RWPE1 (cell line): Measurements from ENCODE around the gene GJC2.
"Not testable (repeated sequence)": the region's sequence is repeated elsewhere in the genome, so short reads cannot be mapped to it uniquely, and the experiment has no call there.

ENCODE experiments used
- CTCF ChIA-PET: fragments of 350-600 bp; sonication (Branson Sonifier 250); formaldehyde crosslinking; extraction: SDS; loops from one replicate; lab custom pipeline; 2021; lab: Yijun Ruan, JAX
- POLR2A ChIA-PET: fragments of 400-600 bp; formaldehyde crosslinking; extraction: SDS; loops from one replicate; lab custom pipeline; 2020; ENCODE audit warnings: antibody characterized with exemption; ENCODE audit not compliant: low non-redundant PET; lab: Yijun Ruan, JAX
- DNase-seq: peaks from one replicate; pipeline ENCODE4 v3.0.0; 2012; ENCODE audit warnings: low spot score
- H3K27ac ChIP-seq: fragments of 450-650 bp; 2 replicates; pipeline ENCODE4 v1.5.1; 2017
- TF ChIP-seq, protein P1 (sequence below): fragments of 450-650 bp; conservative IDR thresholded peaks from 2 replicates; pipeline ENCODE4 v1.5.1; 2017; ENCODE audit warnings: low read depth, mild to moderate bottlenecking

Gene GJC2

DNA sequence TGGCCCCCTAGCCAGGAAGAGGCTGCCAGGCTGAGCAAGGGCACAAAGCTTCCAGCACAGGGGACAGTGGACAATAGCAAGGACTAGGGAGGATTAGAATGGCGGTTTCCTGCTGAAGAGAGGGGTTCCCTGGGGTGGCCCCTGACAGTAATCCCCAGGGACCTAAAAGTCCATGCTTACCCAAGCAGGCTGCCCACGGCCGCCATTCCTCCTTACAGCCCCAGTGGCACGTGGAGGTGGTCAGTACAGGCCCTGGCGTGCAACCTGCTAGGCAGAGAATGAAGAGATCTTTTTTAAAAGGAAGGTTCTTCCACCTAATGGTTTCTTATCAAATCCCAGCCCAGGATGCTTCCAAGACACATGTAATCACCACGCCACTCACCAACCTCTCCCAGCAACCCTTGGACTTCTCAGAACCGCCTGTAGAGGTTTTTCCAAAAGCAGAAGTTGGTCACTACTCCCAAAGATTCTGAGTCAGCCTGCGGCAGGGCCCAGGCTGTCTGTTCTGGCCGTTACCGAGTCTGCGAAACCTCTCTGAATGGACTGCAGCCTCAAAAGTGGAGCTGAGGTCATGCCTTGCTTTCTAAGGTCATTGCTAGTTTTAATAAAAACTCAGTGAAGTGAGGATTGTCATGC lies 41.6 kb upstream of the GJC2 start:
- ChIA-PET POLR2A (interaction anchor here (0.6 kb wide), 1 partner anchor 350 kb away, joined by 5 read pairs; no protein-coding TSS in a partner anchor), CTCF (interaction anchor here (0.5 to 0.9 kb wide), 2 partner anchors 35 to 345 kb away, joined by 3 to 6 read pairs; no protein-coding TSS in a partner anchor)
- TF ChIP-seq, protein P1, sequence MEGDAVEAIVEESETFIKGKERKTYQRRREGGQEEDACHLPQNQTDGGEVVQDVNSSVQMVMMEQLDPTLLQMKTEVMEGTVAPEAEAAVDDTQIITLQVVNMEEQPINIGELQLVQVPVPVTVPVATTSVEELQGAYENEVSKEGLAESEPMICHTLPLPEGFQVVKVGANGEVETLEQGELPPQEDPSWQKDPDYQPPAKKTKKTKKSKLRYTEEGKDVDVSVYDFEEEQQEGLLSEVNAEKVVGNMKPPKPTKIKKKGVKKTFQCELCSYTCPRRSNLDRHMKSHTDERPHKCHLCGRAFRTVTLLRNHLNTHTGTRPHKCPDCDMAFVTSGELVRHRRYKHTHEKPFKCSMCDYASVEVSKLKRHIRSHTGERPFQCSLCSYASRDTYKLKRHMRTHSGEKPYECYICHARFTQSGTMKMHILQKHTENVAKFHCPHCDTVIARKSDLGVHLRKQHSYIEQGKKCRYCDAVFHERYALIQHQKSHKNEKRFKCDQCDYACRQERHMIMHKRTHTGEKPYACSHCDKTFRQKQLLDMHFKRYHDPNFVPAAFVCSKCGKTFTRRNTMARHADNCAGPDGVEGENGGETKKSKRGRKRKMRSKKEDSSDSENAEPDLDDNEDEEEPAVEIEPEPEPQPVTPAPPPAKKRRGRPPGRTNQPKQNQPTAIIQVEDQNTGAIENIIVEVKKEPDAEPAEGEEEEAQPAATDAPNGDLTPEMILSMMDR = no peak

DNA sequence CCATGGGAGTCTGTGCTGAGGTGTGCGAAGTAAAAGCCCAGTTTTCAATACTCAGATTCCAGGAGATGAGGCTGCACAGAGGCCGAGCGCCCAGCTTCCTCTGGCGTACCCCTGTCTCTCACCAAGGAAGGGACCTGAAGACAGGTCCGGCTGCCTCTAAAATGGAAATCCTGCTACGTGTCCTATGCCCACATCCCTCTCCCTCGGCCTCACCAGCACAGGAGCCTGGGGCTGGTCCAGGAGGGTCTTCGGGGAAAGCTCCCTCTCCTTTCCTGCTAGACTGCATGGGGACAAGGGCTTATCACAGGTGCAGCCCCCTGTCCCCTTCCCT lies 41.0 kb upstream of the GJC2 start:
- ChIA-PET POLR2A (no interaction called here), CTCF (interaction anchor here (0.9 kb wide), 1 partner anchor 36 kb away, joined by 3 read pairs; no protein-coding TSS in a partner anchor)
- TF ChIP-seq, protein P1 = no peak
- DNase-seq = no peak
- H3K27ac ChIP-seq = peak overlapping the region; percentile 70

More for the DNA sequence above, 41.6 kb upstream of the GJC2 start:
- DNase-seq = no peak
- H3K27ac ChIP-seq = peak overlapping the region; percentile 70

DNA sequence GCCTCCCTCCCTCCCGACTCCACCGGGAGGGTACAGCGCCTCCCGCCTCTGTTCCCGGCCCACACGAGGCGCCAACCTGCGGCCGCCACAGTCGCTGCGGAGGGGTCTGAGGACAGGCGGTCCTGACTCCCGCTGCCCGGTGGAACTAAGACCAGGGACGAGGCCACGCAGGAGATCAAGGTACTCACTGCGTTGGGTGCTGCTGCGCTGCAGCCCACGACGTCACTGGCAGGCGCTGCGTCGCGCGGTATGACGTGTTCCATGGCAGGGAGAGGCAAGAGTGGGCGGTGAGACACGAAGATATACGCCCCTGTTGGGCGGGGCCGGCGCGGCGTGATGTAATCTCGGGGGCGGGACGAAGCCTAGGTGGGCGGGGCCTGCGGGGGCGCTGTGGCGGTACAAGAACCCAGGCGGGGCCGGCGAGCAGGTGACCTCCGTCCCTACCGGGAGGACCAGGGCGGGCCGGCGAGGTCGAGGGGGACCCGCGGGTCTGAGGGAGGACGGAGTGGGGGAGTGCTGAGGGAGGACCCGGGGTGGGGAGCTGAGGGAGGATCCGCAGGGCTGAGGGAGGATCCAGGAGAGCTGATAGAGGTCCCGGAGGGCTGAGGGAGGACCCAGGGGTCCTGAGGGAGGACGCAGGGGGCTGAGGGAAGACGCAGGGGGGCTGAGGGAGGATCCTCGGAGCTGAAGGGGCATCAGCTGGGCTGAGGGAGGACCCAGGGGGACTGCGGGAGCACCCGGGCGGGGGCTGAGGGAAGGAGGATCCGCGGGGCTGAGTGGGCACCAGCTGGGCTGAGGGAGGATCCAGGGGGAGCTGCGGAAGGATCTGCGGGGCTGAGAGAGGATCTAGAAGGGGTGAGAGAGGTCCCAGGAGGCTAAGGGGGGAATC lies 40.4 kb upstream of the GJC2 start, which contains the start of gene MRPL55:
TSS of gene MRPL55 (minus strand) at position 227 of the 889 bp plus-strand sequence. CDS start 1,039 bp downstream, outside the sequence.
- POLR2A ChIA-PET = no interaction called here
- TF ChIP-seq, protein P1 = no peak
- H3K27ac ChIP-seq = peak within 1 kb of the TSS; percentile 70
- CTCF ChIA-PET = interaction anchor here (0.6 to 1.0 kb wide), 3 partner anchors 57 to 121 kb away, joined by 3 to 7 read pairs (median 7); no protein-coding TSS in a partner anchor
- peak; percentile 92 for DNase-seq

DNA sequence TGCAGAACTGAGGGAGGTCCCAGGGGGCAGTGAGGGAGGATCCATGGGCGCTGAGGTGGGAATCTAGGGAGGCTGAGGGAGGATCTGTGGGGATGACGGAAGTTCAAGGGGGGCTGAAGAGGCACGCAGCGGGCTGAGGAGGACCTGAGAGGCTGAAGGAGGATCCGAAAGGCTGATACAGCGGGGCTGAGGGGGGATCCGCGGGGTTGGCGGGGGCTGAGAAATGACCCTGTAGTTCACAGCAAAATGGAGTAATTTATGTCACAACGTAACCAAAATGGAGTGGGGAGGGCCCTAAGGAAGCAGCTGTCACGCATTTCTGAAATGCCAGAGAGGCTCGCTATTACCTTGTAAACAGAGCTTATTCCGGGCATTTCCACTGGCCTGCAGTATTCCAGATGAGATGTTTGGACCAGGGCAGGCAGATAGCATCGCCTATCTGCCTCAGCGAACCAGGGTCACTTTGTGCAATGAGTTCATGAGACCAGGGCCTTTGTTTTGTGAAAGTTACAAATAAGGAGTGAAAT lies 39.7 kb upstream of the GJC2 start:
- POLR2A ChIA-PET = interaction anchor here (0.6 to 0.7 kb wide), 2 partner anchors 12 to 13 kb away, joined by 3 read pairs; no protein-coding TSS in a partner anchor
- H3K27ac ChIP-seq = peak overlapping the region; percentile 70
- DNase-seq = no peak
- CTCF ChIA-PET = interaction anchor here (0.6 to 1.0 kb wide), 2 partner anchors 57 to 121 kb away, joined by 3 to 7 read pairs; no protein-coding TSS in a partner anchor
- TF ChIP-seq, protein P1 = no peak

DNA sequence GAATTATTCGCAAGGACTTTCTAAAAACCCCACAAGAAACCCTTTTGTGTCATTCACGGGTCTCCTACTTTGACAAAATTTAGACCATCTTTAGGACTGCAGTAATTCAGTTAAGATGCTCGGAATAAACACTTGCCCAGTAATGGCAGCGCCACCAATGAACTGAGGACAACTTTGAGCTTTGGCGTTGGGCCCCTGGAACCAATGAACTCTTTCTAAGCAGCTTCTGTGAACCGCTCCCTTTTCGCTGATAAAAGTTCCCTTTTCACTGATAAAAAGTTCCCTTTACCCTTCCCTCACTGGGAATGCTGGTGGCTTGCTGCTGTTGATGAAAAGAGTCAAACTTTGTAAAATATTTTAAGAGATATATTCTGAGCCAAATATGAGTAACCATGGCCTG lies 39.2 kb upstream of the GJC2 start:
- no peak overlapping the region for H3K27ac ChIP-seq
- ChIA-PET CTCF (interaction anchor here (0.6 to 1.0 kb wide), 3 partner anchors 11 to 111 kb away, joined by 3 to 5 read pairs (median 3); no protein-coding TSS in a partner anchor), POLR2A (interaction anchor here (0.6 to 0.7 kb wide), 2 partner anchors 12 kb away, joined by 3 read pairs; no protein-coding TSS in a partner anchor)
- DNase-seq = no peak
- TF ChIP-seq, protein P1 = no peak

DNA sequence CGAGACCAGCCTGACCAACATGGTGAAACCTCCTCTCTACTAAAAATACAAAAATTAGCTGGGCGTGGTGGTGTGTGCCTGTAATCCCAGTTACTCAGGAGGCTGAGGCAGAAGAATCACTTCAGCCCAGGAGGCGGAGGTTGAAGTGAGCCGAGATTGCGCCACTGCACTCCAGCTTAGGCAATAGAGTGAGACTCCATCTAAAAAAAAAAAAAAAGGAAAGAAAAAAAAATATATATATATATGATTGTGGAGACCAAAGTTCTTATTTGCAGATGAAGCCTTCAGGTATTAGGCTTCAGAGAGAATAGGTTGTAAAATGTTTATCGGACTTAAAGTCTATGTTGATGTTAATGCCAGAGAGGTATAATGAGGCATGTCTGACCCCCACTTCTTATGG lies 38.4 kb upstream of the GJC2 start:
- H3K27ac ChIP-seq, DNase-seq, POLR2A ChIA-PET: not testable (repeated sequence)
- CTCF ChIA-PET = interaction anchor here (0.6 to 1.0 kb wide), 2 partner anchors 10 to 105 kb away, joined by 3 read pairs; no protein-coding TSS in a partner anchor
